Sigmoid colon (tissue), 7 donors: ENCODE results near the gene OBSL1. TPM values are rescaled to one million over a fixed set of nuclear protein-coding genes. Genes with fewer than 3 reads are reported as not detected.

Experiments
- DNase-seq: peaks from one replicate; pipeline ENCODE4 v3.0.0-alpha.2; 2019
- H3K27ac ChIP-seq, 4 donors: fragments of 200-600 bp; sonication (generic); one replicate each; pipeline ENCODE4 v1.5.1; 2016 to 2019; ENCODE audit warnings: mild to moderate bottlenecking in 1 of 4
- H3K27me3 ChIP-seq, 3 donors: fragments of 200-600 bp; sonication (generic); one replicate each; pipeline ENCODE4 v1.5.1; 2019; ENCODE audit warnings: mild to moderate bottlenecking in 1 of 3
- H3K36me3 ChIP-seq, 4 donors: fragments of 200-600 bp; sonication (generic); one replicate each; pipeline ENCODE4 v1.5.1; 2016 to 2019
- H3K4me1 ChIP-seq, 4 donors: fragments of 200-600 bp; sonication (generic); one replicate each; pipeline ENCODE4 v1.5.1; 2017 to 2019
- H3K4me3 ChIP-seq, 4 donors: fragments of 200-600 bp; sonication (generic); one replicate each; pipeline ENCODE4 v1.5.1; 2017 to 2019; ENCODE audit warnings: mild to moderate bottlenecking in 2 of 4, moderate library complexity in 1 of 4
- H3K9me3 ChIP-seq, 4 donors: fragments of 200-600 bp in 3 of 4; sonication (generic) in 3 of 4; one replicate each; pipeline versions ENCODE4 v1.5.1 to v1.6.1; 2013 to 2019
- EP300 ChIP-seq, 4 donors: sonication (generic); formaldehyde crosslinking; IDR thresholded peaks; one replicate each; pipeline ENCODE4 v1.6.1; 2017; ENCODE audit warnings: antibody characterized with exemption in 4 of 4
- POLR2A ChIP-seq, 2 donors: fragments of 450-650 bp; IDR thresholded peaks; one replicate each; pipeline ENCODE4 v1.6.1; 2016; ENCODE audit warnings: antibody characterized with exemption in 2 of 2, mild to moderate bottlenecking in 2 of 2, moderate library complexity in 2 of 2
- POLR2AphosphoS5 ChIP-seq, 4 donors: sonication (generic); formaldehyde crosslinking; IDR thresholded peaks; one replicate each; pipeline ENCODE4 v1.6.1; 2017; ENCODE audit warnings: antibody characterized with exemption in 4 of 4
- WGBS, 2 donors: extraction: QIAGEN DNeasy Blood & Tissue Kit; methylation state at CpG; one replicate each; pipeline ENCODE4 v1.1.7; 2013; 5-methylcytosine and 5-hydroxymethylcytosine counted together
- intact Hi-C: fragments of 100-400 bp; cut with DNase I; formaldehyde crosslinking; loops from one replicate; pipeline ENCODE4 v1.15.1; 2023
- polyA plus RNA-seq, 3 donors: library from polyadenylated mRNA; stranded (reverse); fragments of 200-250 nt; gene quantifications; one replicate each; pipeline ENCODE4 v1.2.3, GENCODE V29; 2013
- total RNA-seq, 4 donors: library from RNA; depleted of rRNA; stranded (reverse); fragments of >200 nt; gene quantifications; one replicate each; pipeline ENCODE4 v1.1.0, GENCODE V29; 2016
- TF ChIP-seq, protein P1 (sequence below), 4 experiments: fragments of 450-650 bp in 3 of 4; fragments of 200-600 bp in 1 of 4; IDR thresholded peaks; one replicate each; pipeline ENCODE4 v1.5.1; 2016 to 2019; ENCODE audit warnings: antibody characterized with exemption in 4 of 4, mild to moderate bottlenecking in 3 of 4, moderate library complexity in 2 of 4
- donor health status: healthy with polysubstance abuse.
- donor health status: Bipolar disorder and iron deficiency.
- donor health status: healthy.

The OBSL1 gene
- total and polyA plus RNA-seq, 7 donors, result 2.8 to 83.6 (median 34.6) TPM

GRCh38 chr2:219593154-219593553 is 21.8 kb upstream of the OBSL1 start:
- intact Hi-C loops, result no loop called here
- Histone ChIP-seq H3K27me3 (no peaks in the 10 kb centered on the region), H3K9me3 (no peaks in the 10 kb centered on the region), H3K4me1 (peaks cover 0 to 12% (median 4%) of the 10 kb centered on the region in 4 donors), H3K27ac (no peak overlapping the region), H3K36me3 (no peaks in the 10 kb centered on the region), H3K4me3 (no peak overlapping the region)
- no peak for DNase-seq
- 84 to 91% methylated on average over 2 of the region's 2 CpGs for WGBS, 2 donors
- no peak for TF ChIP-seq POLR2AphosphoS5 (IDR thresholded peaks at IDR 0.05)
- TF ChIP-seq, protein P1, sequence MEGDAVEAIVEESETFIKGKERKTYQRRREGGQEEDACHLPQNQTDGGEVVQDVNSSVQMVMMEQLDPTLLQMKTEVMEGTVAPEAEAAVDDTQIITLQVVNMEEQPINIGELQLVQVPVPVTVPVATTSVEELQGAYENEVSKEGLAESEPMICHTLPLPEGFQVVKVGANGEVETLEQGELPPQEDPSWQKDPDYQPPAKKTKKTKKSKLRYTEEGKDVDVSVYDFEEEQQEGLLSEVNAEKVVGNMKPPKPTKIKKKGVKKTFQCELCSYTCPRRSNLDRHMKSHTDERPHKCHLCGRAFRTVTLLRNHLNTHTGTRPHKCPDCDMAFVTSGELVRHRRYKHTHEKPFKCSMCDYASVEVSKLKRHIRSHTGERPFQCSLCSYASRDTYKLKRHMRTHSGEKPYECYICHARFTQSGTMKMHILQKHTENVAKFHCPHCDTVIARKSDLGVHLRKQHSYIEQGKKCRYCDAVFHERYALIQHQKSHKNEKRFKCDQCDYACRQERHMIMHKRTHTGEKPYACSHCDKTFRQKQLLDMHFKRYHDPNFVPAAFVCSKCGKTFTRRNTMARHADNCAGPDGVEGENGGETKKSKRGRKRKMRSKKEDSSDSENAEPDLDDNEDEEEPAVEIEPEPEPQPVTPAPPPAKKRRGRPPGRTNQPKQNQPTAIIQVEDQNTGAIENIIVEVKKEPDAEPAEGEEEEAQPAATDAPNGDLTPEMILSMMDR (IDR thresholded peaks at IDR 0.05), result no peak
- no peak for TF ChIP-seq EP300 (IDR thresholded peaks at IDR 0.05)
- no peak for TF ChIP-seq POLR2A (IDR thresholded peaks at IDR 0.05)

- H3K27me3 ChIP-seq, result no peaks in the 10 kb centered on the region
- intact Hi-C loops, result no loop called here
- H3K27ac ChIP-seq, result no peak overlapping the region
- WGBS, 2 donors, result 87 to 91% methylated on average over 6 of the region's 6 CpGs
- no peaks in the 10 kb centered on the region for H3K9me3 ChIP-seq
- no peaks in the 10 kb centered on the region for H3K36me3 ChIP-seq
- no peak overlapping the region for H3K4me3 ChIP-seq
- no peak for DNase-seq
- TF ChIP-seq POLR2A (IDR thresholded peaks at IDR 0.05), result no peak
- TF ChIP-seq, protein P1 (IDR thresholded peaks at IDR 0.05), result no peak
- TF ChIP-seq EP300 (IDR thresholded peaks at IDR 0.05), result no peak
- TF ChIP-seq POLR2AphosphoS5 (IDR thresholded peaks at IDR 0.05), result no peak
- peaks cover 0 to 10% (median 4%) of the 10 kb centered on the region in 4 donors for H3K4me1 ChIP-seq
Observed at GRCh38 chr2:219592736-219593135, 21.4 kb upstream of the OBSL1 start.

DNA sequence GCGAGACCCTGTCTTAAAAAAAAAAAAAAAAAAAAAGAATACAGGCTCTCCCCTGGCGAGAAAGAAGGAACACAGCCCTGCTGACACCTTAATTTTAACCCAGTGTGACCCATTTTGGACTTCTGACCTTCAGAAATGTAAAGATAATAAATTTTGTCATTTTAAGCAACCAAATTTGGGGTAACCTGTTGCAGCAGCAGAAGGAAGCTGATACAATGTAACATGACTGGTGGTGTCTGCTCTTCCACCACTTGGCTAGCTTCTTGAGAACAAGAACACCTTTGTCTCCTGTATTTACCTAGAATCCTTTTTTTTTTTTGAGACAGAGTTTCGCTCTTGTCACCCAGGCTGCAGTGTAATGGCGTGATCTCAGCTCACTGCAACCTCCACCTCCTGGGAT is 19.8 kb upstream of the OBSL1 start:
- Histone ChIP-seq H3K27me3 (no peaks in the 10 kb centered on the region), H3K27ac (no peak overlapping the region), H3K4me1 (no peaks in the 10 kb centered on the region), H3K9me3 (no peaks in the 10 kb centered on the region), H3K4me3 (no peak overlapping the region), H3K36me3 (no peaks in the 10 kb centered on the region)
- TF ChIP-seq POLR2AphosphoS5 (IDR thresholded peaks at IDR 0.05) (no peak), EP300 (IDR thresholded peaks at IDR 0.05) (no peak), POLR2A (IDR thresholded peaks at IDR 0.05) (no peak)
- TF ChIP-seq, protein P1 (IDR thresholded peaks at IDR 0.05), result no peak
- intact Hi-C loops, result no loop called here
- 49 to 85% methylated on average over 4 of the region's 4 CpGs for WGBS, 2 donors
- DNase-seq, result no peak

- TF ChIP-seq, protein P1 (IDR thresholded peaks at IDR 0.05), result no peak
- TF ChIP-seq EP300 (IDR thresholded peaks at IDR 0.05) (no peak), POLR2A (IDR thresholded peaks at IDR 0.05) (no peak), POLR2AphosphoS5 (IDR thresholded peaks at IDR 0.05) (no peak)
- no peak overlapping the region for H3K4me3 ChIP-seq
- no peaks in the 10 kb centered on the region for H3K36me3 ChIP-seq
- H3K27me3 ChIP-seq, result peaks cover 0 to 13% (median 0%) of the 10 kb centered on the region in 3 donors
- H3K27ac ChIP-seq, result no peak overlapping the region
- intact Hi-C loops, result no loop called here
- WGBS, 2 donors, result 63 to 77% methylated on average over 2 of the region's 2 CpGs
- H3K9me3 ChIP-seq, result no peaks in the 10 kb centered on the region
- DNase-seq, result no peak
- H3K4me1 ChIP-seq, result no peaks in the 10 kb centered on the region
Observed at GRCh38 chr2:219581346-219581745, 10.0 kb upstream of the OBSL1 start.
